Parathyroid adenoma (tissue), 2 donors: Measurements from ENCODE around the gene HLA-F.

Experiments
- H2AFZ ChIP-seq: fragments of 300-600 bp; sonication (generic); one replicate; pipeline ENCODE4 v1.7.0; 2017; ENCODE audit warnings: antibody characterized with exemption, mild to moderate bottlenecking
- H3K27ac ChIP-seq: fragments of 300-600 bp; sonication (generic); one replicate; pipeline ENCODE4 v1.7.0; 2017
- H3K27me3 ChIP-seq: fragments of 300-600 bp; sonication (generic); one replicate; pipeline ENCODE4 v1.7.0; 2017; ENCODE audit warnings: low read length; ENCODE audit not compliant: control insufficient read depth, insufficient read depth
- H3K36me3 ChIP-seq: fragments of 300-600 bp; sonication (generic); one replicate; pipeline ENCODE4 v1.7.0; 2017; ENCODE audit warnings: low read length; ENCODE audit not compliant: control insufficient read depth, insufficient read depth
- H3K4me1 ChIP-seq: fragments of 300-600 bp; sonication (generic); one replicate; pipeline ENCODE4 v1.7.0; 2017; ENCODE audit warnings: control low read depth
- H3K4me2 ChIP-seq: fragments of 300-600 bp; sonication (generic); one replicate; pipeline ENCODE4 v1.7.0; 2017; ENCODE audit warnings: low read length
- H3K4me3 ChIP-seq: fragments of 300-600 bp; sonication (generic); one replicate; pipeline ENCODE4 v1.7.0; 2017; ENCODE audit warnings: low read depth, low read length
- H3K79me2 ChIP-seq: fragments of 300-600 bp; sonication (generic); one replicate; pipeline ENCODE4 v1.7.0; 2017; ENCODE audit warnings: control low read depth
- H3K9ac ChIP-seq: fragments of 300-600 bp; sonication (generic); one replicate; pipeline ENCODE4 v1.7.0; 2017; ENCODE audit warnings: mild to moderate bottlenecking
- H3K9me3 ChIP-seq: fragments of 300-600 bp; sonication (generic); one replicate; pipeline ENCODE4 v1.7.0; 2017; ENCODE audit warnings: low read length; ENCODE audit not compliant: control insufficient read depth
- CTCF ChIP-seq: fragments of 300-600 bp; sonication (generic); IDR thresholded peaks from one replicate; pipeline ENCODE4 v1.7.0; 2017; ENCODE audit warnings: antibody characterized with exemption, mild to moderate bottlenecking
- donor health status: primary hyperparathyroidism.

The HLA-F gene

GRCh38 chr6:29729774-29730328, 6.6 kb downstream of the HLA-F start:
- Histone ChIP-seq H3K79me2 (no peaks in the 10 kb centered on the region), H2AFZ (no peak overlapping the region), H3K27ac (no peak overlapping the region), H3K4me3 (no peak overlapping the region), H3K9me3 (no peaks in the 10 kb centered on the region), H3K9ac (no peak overlapping the region), H3K4me2 (no peak overlapping the region), H3K27me3 (no peaks in the 10 kb centered on the region), H3K36me3 (no peaks in the 10 kb centered on the region), H3K4me1 (no peaks in the 10 kb centered on the region)
- no peak for TF ChIP-seq CTCF

- Histone ChIP-seq H3K4me2 (no peak overlapping the region), H3K27ac (no peak overlapping the region), H3K4me3 (no peak overlapping the region), H3K9ac (no peak overlapping the region), H3K4me1 (no peaks in the 10 kb centered on the region), H3K9me3 (no peaks in the 10 kb centered on the region), H3K36me3 (no peaks in the 10 kb centered on the region), H2AFZ (no peak overlapping the region), H3K79me2 (no peaks in the 10 kb centered on the region), H3K27me3 (no peaks in the 10 kb centered on the region)
- no peak for TF ChIP-seq CTCF
Measured at GRCh38 chr6:29730575-29731126, 7.4 kb downstream of the HLA-F start.

GRCh38 chr6:29731281-29731680, 8.0 kb downstream of the HLA-F start:
- no peaks in the 10 kb centered on the region for H3K36me3 ChIP-seq
- no peaks in the 10 kb centered on the region for H3K27me3 ChIP-seq
- H3K79me2 ChIP-seq: no peaks in the 10 kb centered on the region
- H3K9ac ChIP-seq: no peak overlapping the region
- H3K4me3 ChIP-seq: no peak overlapping the region
- H3K9me3 ChIP-seq: no peaks in the 10 kb centered on the region
- no peak for TF ChIP-seq CTCF
- H3K27ac ChIP-seq: no peak overlapping the region
- H3K4me1 ChIP-seq: no peaks in the 10 kb centered on the region
- no peak overlapping the region for H2AFZ ChIP-seq
- H3K4me2 ChIP-seq: no peak overlapping the region

- no peaks in the 10 kb centered on the region for H3K4me1 ChIP-seq
- no peak overlapping the region for H2AFZ ChIP-seq
- H3K79me2 ChIP-seq: no peaks in the 10 kb centered on the region
- no peak overlapping the region for H3K9ac ChIP-seq
- H3K27me3 ChIP-seq: no peaks in the 10 kb centered on the region
- no peak for TF ChIP-seq CTCF
- H3K4me2 ChIP-seq: no peak overlapping the region
- H3K36me3 ChIP-seq: no peaks in the 10 kb centered on the region
- no peak overlapping the region for H3K4me3 ChIP-seq
- H3K9me3 ChIP-seq: no peaks in the 10 kb centered on the region
- H3K27ac ChIP-seq: no peak overlapping the region
Measured at GRCh38 chr6:29733057-29733456, 9.8 kb downstream of the HLA-F start.
